ENCODE results near the gene TMIGD3.

Gene TMIGD3

GRCh38 chr1:111490220-111490619 lies 13.2 kb downstream of the TMIGD3 start:
- TF ChIP-seq CTCF (conservative IDR thresholded peaks at IDR 0.05): no peak
- H3K27ac ChIP-seq: no peak overlapping the region

- TF ChIP-seq CTCF (conservative IDR thresholded peaks at IDR 0.05): no peak
Measured at GRCh38 chr1:111489604-111490003, 13.8 kb downstream of the TMIGD3 start.

GRCh38 chr1:111488669-111489068 lies 14.8 kb downstream of the TMIGD3 start:
- TF ChIP-seq CTCF (conservative IDR thresholded peaks at IDR 0.05): no peak
- H3K27ac ChIP-seq: no peak overlapping the region

More at GRCh38 chr1:111489604-111490003, 13.8 kb downstream of the TMIGD3 start:
- no peak overlapping the region for H3K27ac ChIP-seq

- no peak overlapping the region for H3K27ac ChIP-seq
- TF ChIP-seq CTCF (conservative IDR thresholded peaks at IDR 0.05): no peak
Measured at GRCh38 chr1:111487133-111487532, 16.3 kb downstream of the TMIGD3 start.

- no peak overlapping the region for H3K27ac ChIP-seq
- no peak for TF ChIP-seq CTCF (conservative IDR thresholded peaks at IDR 0.05)
Measured at GRCh38 chr1:111486431-111486830, 17.0 kb downstream of the TMIGD3 start.

- no peak overlapping the region for H3K27ac ChIP-seq
- TF ChIP-seq CTCF (conservative IDR thresholded peaks at IDR 0.05): no peak
Measured at GRCh38 chr1:111484391-111485026, 18.9 kb downstream of the TMIGD3 start.

GRCh38 chr1:111483876-111484275 lies 19.6 kb downstream of the TMIGD3 start:
- TF ChIP-seq CTCF (conservative IDR thresholded peaks at IDR 0.05): no peak
- no peak overlapping the region for H3K27ac ChIP-seq
